ENCODE data around the gene PLEKHJ1.

DNA sequence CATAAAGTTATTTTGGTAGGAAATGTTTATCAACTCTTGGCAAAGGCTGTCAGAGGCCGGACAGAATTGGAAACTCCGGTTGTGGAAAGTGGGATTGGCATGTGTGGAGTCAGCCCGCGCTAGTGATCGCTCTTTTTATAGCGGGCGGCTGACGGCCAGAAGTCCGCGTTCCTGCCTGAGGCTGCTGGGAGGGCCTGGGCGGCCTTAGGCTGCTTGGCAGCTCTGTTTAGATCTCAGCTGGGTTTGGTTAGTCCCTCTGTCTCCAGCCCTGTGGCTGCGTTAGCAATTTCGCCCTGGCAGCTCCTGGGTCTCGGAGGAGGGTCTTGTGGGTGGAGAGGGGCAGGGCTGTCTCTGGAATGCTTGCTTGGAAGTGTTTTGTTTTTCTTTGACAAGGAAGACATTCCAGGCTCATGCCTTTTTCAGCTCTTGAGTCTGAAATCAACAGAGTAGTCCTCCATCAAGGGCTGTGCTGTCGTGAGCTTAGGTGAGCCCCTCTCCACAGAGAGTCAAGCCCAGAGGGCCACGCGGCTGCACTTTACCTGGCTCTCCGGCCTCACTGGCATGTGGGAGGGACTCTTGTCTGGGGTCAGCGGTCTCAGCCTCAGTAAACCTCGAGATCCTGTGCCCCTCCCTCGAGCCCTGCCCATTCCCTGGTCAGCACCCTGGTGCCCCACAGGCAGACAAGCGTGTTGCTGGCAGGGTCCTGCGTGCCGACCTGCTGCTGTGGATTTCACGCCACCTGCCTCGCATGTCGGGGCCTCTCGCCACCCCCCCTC is 49.9 kb downstream of the PLEKHJ1 start:
- TF ChIP-seq, protein P1, sequence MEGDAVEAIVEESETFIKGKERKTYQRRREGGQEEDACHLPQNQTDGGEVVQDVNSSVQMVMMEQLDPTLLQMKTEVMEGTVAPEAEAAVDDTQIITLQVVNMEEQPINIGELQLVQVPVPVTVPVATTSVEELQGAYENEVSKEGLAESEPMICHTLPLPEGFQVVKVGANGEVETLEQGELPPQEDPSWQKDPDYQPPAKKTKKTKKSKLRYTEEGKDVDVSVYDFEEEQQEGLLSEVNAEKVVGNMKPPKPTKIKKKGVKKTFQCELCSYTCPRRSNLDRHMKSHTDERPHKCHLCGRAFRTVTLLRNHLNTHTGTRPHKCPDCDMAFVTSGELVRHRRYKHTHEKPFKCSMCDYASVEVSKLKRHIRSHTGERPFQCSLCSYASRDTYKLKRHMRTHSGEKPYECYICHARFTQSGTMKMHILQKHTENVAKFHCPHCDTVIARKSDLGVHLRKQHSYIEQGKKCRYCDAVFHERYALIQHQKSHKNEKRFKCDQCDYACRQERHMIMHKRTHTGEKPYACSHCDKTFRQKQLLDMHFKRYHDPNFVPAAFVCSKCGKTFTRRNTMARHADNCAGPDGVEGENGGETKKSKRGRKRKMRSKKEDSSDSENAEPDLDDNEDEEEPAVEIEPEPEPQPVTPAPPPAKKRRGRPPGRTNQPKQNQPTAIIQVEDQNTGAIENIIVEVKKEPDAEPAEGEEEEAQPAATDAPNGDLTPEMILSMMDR (IDR thresholded peaks at IDR 0.05; ENCODE audit: poor library complexity, severe bottlenecking), result no peak
- no peak for TF ChIP-seq EZH2 (IDR thresholded peaks at IDR 0.05; ENCODE audit: borderline replicate concordance, insufficient read depth, low read length, poor library complexity, severe bottlenecking)
- TF ChIP-seq POLR2AphosphoS5 (IDR thresholded peaks at IDR 0.05), result no peak
- no peak for TF ChIP-seq TAF1 (IDR thresholded peaks at IDR 0.05; ENCODE audit: low read depth)
- no peak for TF ChIP-seq MXI1 (conservative IDR thresholded peaks at IDR 0.05; ENCODE audit: poor library complexity, severe bottlenecking)
- TF ChIP-seq RAD21 (conservative IDR thresholded peaks at IDR 0.05), result no peak
- TF ChIP-seq EP300 (conservative IDR thresholded peaks at IDR 0.05; ENCODE audit: poor library complexity, severe bottlenecking), result no peak

Measured in neural cell (in vitro differentiated cells).